HG02970 (cell line): Measurements from ENCODE around the gene SLC8A2.

Experiments
- ATAC-seq: cut with Tn5 transposase; IDR thresholded peaks from one replicate; pipeline ENCODE4 v1.9.1; 2021; ENCODE audit warnings: mild to moderate bottlenecking, moderate library complexity, moderate number of reproducible peaks; ENCODE audit not compliant: unreplicated experiment, low FRiP score

SLC8A2 gene

GRCh38 chr19:47471733-47472457, at the start of gene SLC8A2:
Gene SLC8A2, minus strand, starts transcription at chr19:47471893. Its CDS starts 5,490 bp downstream, at chr19:47466403.
- no peak for ATAC-seq

- no peak for ATAC-seq
Measured at GRCh38 chr19:47520839-47521238, 49.1 kb upstream of the SLC8A2 start.

GRCh38 chr19:47520343-47520806, 48.7 kb upstream of the SLC8A2 start:
- ATAC-seq = no peak

GRCh38 chr19:47518854-47519253, 47.2 kb upstream of the SLC8A2 start:
- no peak for ATAC-seq

- ATAC-seq = no peak
Measured at GRCh38 chr19:47518139-47518538, 46.4 kb upstream of the SLC8A2 start.

- ATAC-seq = peak; percentile 91
Measured at GRCh38 chr19:47514869-47515588, 43.3 kb upstream of the SLC8A2 start, which contains the start of gene NAPA. Gene NAPA, minus strand, starts transcription at chr19:47515063. Its CDS starts 123 bp downstream, at chr19:47514940.

- ATAC-seq = no peak
Measured at GRCh38 chr19:47514151-47514868, 42.6 kb upstream of the SLC8A2 start.

GRCh38 chr19:47512948-47513319, 41.2 kb upstream of the SLC8A2 start:
- no peak for ATAC-seq

GRCh38 chr19:47512183-47512947, 40.7 kb upstream of the SLC8A2 start:
- no peak for ATAC-seq

GRCh38 chr19:47511681-47512080, 40.0 kb upstream of the SLC8A2 start:
- no peak for ATAC-seq

GRCh38 chr19:47511128-47511517, 39.4 kb upstream of the SLC8A2 start:
- ATAC-seq = no peak

- ATAC-seq = no peak
Measured at GRCh38 chr19:47510516-47511127, 38.9 kb upstream of the SLC8A2 start.

- ATAC-seq = no peak
Measured at GRCh38 chr19:47509973-47510372, 38.3 kb upstream of the SLC8A2 start.

- no peak for ATAC-seq
Measured at GRCh38 chr19:47509170-47509847, 37.6 kb upstream of the SLC8A2 start.

- ATAC-seq = no peak
Measured at GRCh38 chr19:47508721-47509120, 37.0 kb upstream of the SLC8A2 start.

- ATAC-seq = no peak
Measured at GRCh38 chr19:47507924-47508553, 36.3 kb upstream of the SLC8A2 start.

GRCh38 chr19:47507012-47507411, 35.3 kb upstream of the SLC8A2 start:
- ATAC-seq = no peak

- no peak for ATAC-seq
Measured at GRCh38 chr19:47506459-47506858, 34.8 kb upstream of the SLC8A2 start.

GRCh38 chr19:47505506-47505905, 33.8 kb upstream of the SLC8A2 start:
- ATAC-seq = no peak
